ENCODE data around the gene MRPL32. TPM values are rescaled to one million over a fixed set of nuclear protein-coding genes. Genes with fewer than 3 reads are reported as not detected.

The MRPL32 gene
- total RNA-seq, 4 donors from 2014 or later: 48.7 to 111 (median 54.0) TPM

DNA sequence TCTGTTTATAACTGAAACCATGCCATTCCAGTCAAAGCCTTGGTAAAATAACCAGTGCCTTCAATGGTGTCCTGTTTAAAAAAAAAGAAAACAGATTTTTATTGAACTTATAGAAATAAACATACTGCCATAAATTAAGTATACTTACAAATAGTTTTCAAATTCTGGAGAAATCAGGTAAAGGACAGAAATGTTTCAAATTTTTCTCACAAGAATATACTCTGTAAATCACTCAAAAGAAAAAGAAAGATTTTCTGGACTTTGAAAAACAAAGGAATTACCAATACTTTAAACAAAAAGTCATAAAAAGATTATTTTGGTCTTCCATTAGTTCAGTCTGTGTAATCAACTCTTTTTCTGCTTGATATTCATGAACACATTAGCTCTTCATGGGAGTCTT lies 23.9 kb downstream of the MRPL32 start:
- TF ChIP-seq CTCF (IDR thresholded peaks at IDR 0.05; ENCODE audit: low read depth): no peak

DNA sequence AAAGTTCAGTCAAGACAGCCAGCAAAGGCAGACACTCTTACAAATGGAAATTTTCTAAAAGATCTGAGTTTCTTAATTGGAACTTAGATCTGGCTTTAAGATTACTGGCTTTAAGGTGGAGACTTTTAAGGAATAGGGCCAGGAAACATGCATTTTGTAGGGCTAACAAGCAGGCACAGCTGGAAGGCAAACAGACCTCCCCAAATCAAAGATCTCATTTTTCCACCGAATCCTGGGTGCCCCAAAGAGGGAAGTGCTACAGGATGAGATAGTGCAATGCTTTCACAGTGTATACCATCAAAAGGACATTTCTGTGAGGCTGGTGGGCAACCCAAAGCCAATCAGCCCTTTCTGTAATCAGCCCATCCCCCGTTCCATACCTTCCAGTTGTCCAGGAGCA lies 27.4 kb downstream of the MRPL32 start:
- TF ChIP-seq CTCF (IDR thresholded peaks at IDR 0.05; ENCODE audit: low read depth): no peak

DNA sequence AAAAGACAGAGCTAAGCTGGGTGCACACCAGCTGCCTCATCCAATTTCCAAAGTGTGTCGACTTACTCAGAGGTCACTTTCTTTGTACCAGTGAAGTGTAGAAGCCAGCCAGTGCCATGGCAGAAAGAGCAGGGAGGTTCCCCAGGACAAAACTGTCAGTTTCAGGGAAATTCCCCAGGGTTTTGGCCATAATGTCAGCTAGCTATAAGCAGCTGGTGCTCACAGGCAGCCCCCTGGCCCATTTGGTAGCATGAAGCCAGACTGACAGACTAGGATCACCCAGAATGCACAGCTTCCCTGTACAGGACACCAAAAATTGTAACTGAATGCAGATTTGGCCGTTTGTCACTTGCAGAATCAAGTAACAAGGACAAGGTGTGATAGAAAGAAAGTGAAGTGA lies 28.6 kb downstream of the MRPL32 start:
- TF ChIP-seq CTCF (IDR thresholded peaks at IDR 0.05; ENCODE audit: low read depth): no peak

GRCh38 chr7:42961170-42961569 lies 29.0 kb downstream of the MRPL32 start:
- no peak for TF ChIP-seq CTCF (IDR thresholded peaks at IDR 0.05; ENCODE audit: low read depth)

- TF ChIP-seq CTCF (IDR thresholded peaks at IDR 0.05; ENCODE audit: low read depth): no peak
Observed at GRCh38 chr7:42964293-42964692, 32.1 kb downstream of the MRPL32 start.

GRCh38 chr7:42964849-42965805 lies 33.0 kb downstream of the MRPL32 start:
- TF ChIP-seq CTCF (IDR thresholded peaks at IDR 0.05; ENCODE audit: low read depth): no peak

DNA sequence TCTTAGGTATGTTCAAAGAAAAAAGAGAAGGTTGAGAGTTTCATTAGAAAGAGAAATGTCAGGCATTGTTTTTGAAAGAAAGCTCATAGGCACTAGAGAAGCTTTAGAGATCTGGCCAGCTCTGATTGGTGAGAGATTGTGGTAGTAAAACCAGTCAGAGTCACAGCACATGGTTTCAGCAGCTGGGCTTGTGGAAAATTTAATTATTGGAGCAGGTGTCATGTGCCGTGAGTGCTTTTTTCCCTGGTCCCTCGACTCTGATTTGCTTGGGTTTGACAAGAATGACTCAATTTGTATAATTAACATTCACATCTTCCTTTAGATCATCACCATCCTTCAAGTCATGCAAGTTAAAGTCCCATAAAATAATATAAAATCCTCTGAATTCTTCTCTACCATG lies 35.2 kb downstream of the MRPL32 start:
- TF ChIP-seq CTCF (IDR thresholded peaks at IDR 0.05; ENCODE audit: low read depth): no peak

Measured in subcutaneous adipose tissue (tissue), 4 donors.